CD4-positive, alpha-beta memory T cell (primary cell): ENCODE data around the gene UTF1. TPM values are rescaled to one million over a fixed set of nuclear protein-coding genes. Genes with fewer than 3 reads are reported as not detected.
"Not testable (repeated sequence)": the region's sequence is repeated elsewhere in the genome, so short reads cannot be mapped to it uniquely, and the experiment has no call there.

Source experiments
- CTCF ChIA-PET: fragments of 350-600 bp; sonication (Branson Sonifier 250); formaldehyde crosslinking; loops from one replicate; lab custom pipeline; 2021; ENCODE audit warnings: inconsistent platforms; ENCODE audit not compliant: partially characterized antibody; lab: Charles Lee
- POLR2A ChIA-PET: fragments of 350-600 bp; sonication (Branson Sonifier 250); formaldehyde crosslinking; loops from one replicate; lab custom pipeline; 2021; ENCODE audit not compliant: partially characterized antibody; lab: Charles Lee
- DNase-seq, 5 donors: peaks; one replicate each; pipeline versions ENCODE4 v3.0.0 to v3.0.0-alpha.2; 2020 to 2022; ENCODE audit warnings: mixed read lengths in 1 of 5
- H3K27ac ChIP-seq: one replicate; pipeline ENCODE4 v1.7.0; 2013; ENCODE audit warnings: low read depth, low read length
- H3K27me3 ChIP-seq: 2 replicates; pipeline ENCODE4 v1.7.0; 2013; ENCODE audit warnings: mild to moderate bottlenecking, low read length, moderate library complexity; ENCODE audit not compliant: insufficient read depth
- H3K36me3 ChIP-seq: 2 replicates; pipeline ENCODE4 v1.7.0; 2013; ENCODE audit warnings: mild to moderate bottlenecking, low read length, moderate library complexity; ENCODE audit not compliant: insufficient read depth
- H3K4me1 ChIP-seq: 2 replicates; pipeline ENCODE4 v1.7.0; 2013; ENCODE audit warnings: mild to moderate bottlenecking, low read length, moderate library complexity; ENCODE audit not compliant: insufficient read depth
- H3K4me3 ChIP-seq, 2 donors: one replicate each; pipeline ENCODE4 v1.7.0; 2013; ENCODE audit warnings: low read length in 2 of 2, mild to moderate bottlenecking in 1 of 2
- H3K9me3 ChIP-seq, 2 donors: one replicate each; pipeline ENCODE4 v1.7.0; 2013; ENCODE audit warnings: low read length in 2 of 2, control low read depth in 1 of 2; ENCODE audit not compliant: control insufficient read depth in 1 of 2
- H3K27ac Mint-ChIP-seq, 7 donors: one replicate each; pipeline ENCODE4 v1.8.0; 2020 to 2021; ENCODE audit warnings: mixed read lengths in 7 of 7, mild to moderate bottlenecking in 6 of 7, inconsistent platforms in 3 of 7, moderate library complexity in 3 of 7
- H3K27me3 Mint-ChIP-seq, 2 donors: one replicate each; pipeline ENCODE4 v1.8.0; 2020 to 2021; ENCODE audit warnings: mixed read lengths in 2 of 2
- H3K36me3 Mint-ChIP-seq, 2 donors: one replicate each; pipeline ENCODE4 v1.8.0; 2020 to 2021; ENCODE audit warnings: mixed read lengths in 2 of 2, inconsistent platforms in 1 of 2, mild to moderate bottlenecking in 1 of 2
- H3K4me1 Mint-ChIP-seq, 4 donors: one replicate each; pipeline ENCODE4 v1.8.0; 2020 to 2021; ENCODE audit warnings: mixed read lengths in 4 of 4, mild to moderate bottlenecking in 1 of 4
- H3K4me3 Mint-ChIP-seq, 8 donors: one replicate each; pipeline ENCODE4 v1.8.0; 2020 to 2021; ENCODE audit warnings: mixed read lengths in 8 of 8, mild to moderate bottlenecking in 7 of 8, moderate library complexity in 6 of 8, inconsistent platforms in 3 of 8
- H3K9me3 Mint-ChIP-seq, 8 donors: one replicate each; pipeline ENCODE4 v1.8.0; 2020 to 2021; ENCODE audit warnings: mixed read lengths in 8 of 8, mild to moderate bottlenecking in 5 of 8, inconsistent platforms in 3 of 8, moderate library complexity in 1 of 8
- intact Hi-C: fragments of 100-400 bp; cut with micrococcal nuclease; formaldehyde crosslinking; loops from one replicate; pipeline ENCODE4 v1.15.1; 2023
- polyA plus RNA-seq, 2 donors: library from polyadenylated mRNA; unstranded; fragments of 300-500 nt; fragmentation: Illumina TruSeq; gene quantifications; one replicate each; pipeline ENCODE4 v1.2.3, GENCODE V29; 2021
- total RNA-seq, 2 experiments: library from RNA; stranded (reverse); gene quantifications; one replicate each; pipeline ENCODE4 v1.2.3, GENCODE V29; 2021

UTF1 gene
- total and polyA plus RNA-seq, 4 experiments from 2014 or later: not detected

GRCh38 chr10:133217800-133218589, 12.0 kb upstream of the UTF1 start:
- Mint-ChIP-seq H3K27ac (no peak overlapping the region), H3K36me3 (no peaks in the 10 kb centered on the region), H3K4me3 (no peak overlapping the region), H3K4me1 (no peaks in the 10 kb centered on the region), H3K9me3 (no peaks in the 10 kb centered on the region), H3K27me3 (peaks cover 3 to 11% of the 10 kb centered on the region in 2 donors)
- no peaks in the 10 kb centered on the region for H3K9me3 ChIP-seq
- no peaks in the 10 kb centered on the region for H3K27me3 ChIP-seq
- CTCF ChIA-PET: no interaction called here
- H3K4me3 ChIP-seq: no peak overlapping the region
- H3K27ac ChIP-seq: no peak overlapping the region
- intact Hi-C loops: no loop called here
- H3K36me3 ChIP-seq: no peaks in the 10 kb centered on the region
- no peak for DNase-seq
- POLR2A ChIA-PET: no interaction called here
- H3K4me1 ChIP-seq: no peaks in the 10 kb centered on the region

- Mint-ChIP-seq H3K36me3 (no peaks in the 10 kb centered on the region), H3K27me3 (peaks cover 3 to 12% of the 10 kb centered on the region in 2 donors), H3K27ac (no peak overlapping the region), H3K4me3 (no peak overlapping the region), H3K4me1 (no peaks in the 10 kb centered on the region), H3K9me3 (no peaks in the 10 kb centered on the region)
- Histone ChIP-seq H3K9me3 (no peaks in the 10 kb centered on the region), H3K27ac (no peak overlapping the region), H3K27me3 (no peaks in the 10 kb centered on the region), H3K4me3 (no peak overlapping the region), H3K36me3 (no peaks in the 10 kb centered on the region), H3K4me1 (no peaks in the 10 kb centered on the region)
- CTCF ChIA-PET: no interaction called here
- intact Hi-C loops: no loop called here
- POLR2A ChIA-PET: no interaction called here
- no peak for DNase-seq
Observed at GRCh38 chr10:133218891-133219290, 11.1 kb upstream of the UTF1 start.

GRCh38 chr10:133219782-133220181, 10.2 kb upstream of the UTF1 start:
- DNase-seq: no peak
- no peaks in the 10 kb centered on the region for H3K9me3 ChIP-seq
- POLR2A ChIA-PET: no interaction called here
- H3K27ac ChIP-seq: no peak overlapping the region
- H3K36me3 ChIP-seq: no peaks in the 10 kb centered on the region
- H3K4me1 Mint-ChIP-seq: no peaks in the 10 kb centered on the region
- no peaks in the 10 kb centered on the region for H3K36me3 Mint-ChIP-seq
- H3K27me3 ChIP-seq: no peaks in the 10 kb centered on the region
- peaks cover 3 to 12% of the 10 kb centered on the region in 2 donors for H3K27me3 Mint-ChIP-seq
- CTCF ChIA-PET: no interaction called here
- no peak overlapping the region for H3K4me3 Mint-ChIP-seq
- intact Hi-C loops: no loop called here
- H3K9me3 Mint-ChIP-seq: no peaks in the 10 kb centered on the region
- no peak overlapping the region for H3K4me3 ChIP-seq
- H3K27ac Mint-ChIP-seq: no peak overlapping the region
- H3K4me1 ChIP-seq: no peaks in the 10 kb centered on the region

- H3K4me3 ChIP-seq: no peak overlapping the region
- peaks cover 0 to 9% (median 8%) of the 10 kb centered on the region in 4 donors for H3K4me1 Mint-ChIP-seq
- intact Hi-C loops: no loop called here
- H3K36me3 ChIP-seq: no peaks in the 10 kb centered on the region
- H3K27ac Mint-ChIP-seq: no peak overlapping the region
- H3K27me3 Mint-ChIP-seq: peaks cover 11 to 14% of the 10 kb centered on the region in 2 donors
- peaks cover 11% of the 10 kb centered on the region for H3K4me1 ChIP-seq
- H3K9me3 Mint-ChIP-seq: no peaks in the 10 kb centered on the region
- H3K27me3 ChIP-seq: no peaks in the 10 kb centered on the region
- ChIA-PET CTCF (no interaction called here), POLR2A (no interaction called here)
- H3K27ac ChIP-seq: no peak overlapping the region
- H3K9me3 ChIP-seq: no peaks in the 10 kb centered on the region
- DNase-seq: no peak
- H3K4me3 Mint-ChIP-seq: no peak overlapping the region
- H3K36me3 Mint-ChIP-seq: no peaks in the 10 kb centered on the region
Observed at GRCh38 chr10:133221331-133221730, 8.7 kb upstream of the UTF1 start.

- H3K4me1 Mint-ChIP-seq: peaks cover 0 to 13% (median 12%) of the 10 kb centered on the region in 4 donors
Observed at GRCh38 chr10:133221756-133222155, 8.3 kb upstream of the UTF1 start.

GRCh38 chr10:133224076-133224475, 5.9 kb upstream of the UTF1 start:
- no peaks in the 10 kb centered on the region for H3K36me3 Mint-ChIP-seq
- H3K27ac Mint-ChIP-seq: peak overlapping the region in 1 of 7 donors; percentile 30
- POLR2A ChIA-PET: no interaction called here
- no peak overlapping the region for H3K4me3 ChIP-seq
- H3K27me3 Mint-ChIP-seq: peaks cover 21 to 28% of the 10 kb centered on the region in 2 donors
- H3K4me1 ChIP-seq: peaks cover 14% of the 10 kb centered on the region
- no peaks in the 10 kb centered on the region for H3K27me3 ChIP-seq
- no peaks in the 10 kb centered on the region for H3K36me3 ChIP-seq
- H3K9me3 Mint-ChIP-seq: no peaks in the 10 kb centered on the region
- H3K4me1 Mint-ChIP-seq: peaks cover 0 to 19% (median 14%) of the 10 kb centered on the region in 4 donors
- no peak for DNase-seq
- intact Hi-C loops: no loop called here
- H3K4me3 Mint-ChIP-seq: no peak overlapping the region
- H3K9me3 ChIP-seq: no peaks in the 10 kb centered on the region
- CTCF ChIA-PET: no interaction called here
- H3K27ac ChIP-seq: no peak overlapping the region

More at GRCh38 chr10:133221756-133222155, 8.3 kb upstream of the UTF1 start:
- H3K36me3 Mint-ChIP-seq, H3K4me3 ChIP-seq, H3K36me3 ChIP-seq, intact Hi-C loops, POLR2A ChIA-PET, H3K9me3 Mint-ChIP-seq, DNase-seq, H3K4me3 Mint-ChIP-seq, CTCF ChIA-PET, H3K27me3 ChIP-seq, H3K9me3 ChIP-seq, H3K27ac ChIP-seq, H3K27ac Mint-ChIP-seq: not testable (repeated sequence)
- H3K27me3 Mint-ChIP-seq: peaks cover 15 to 17% of the 10 kb centered on the region in 2 donors
- H3K4me1 ChIP-seq: peaks cover 14% of the 10 kb centered on the region

- Histone ChIP-seq H3K27me3 (no peaks in the 10 kb centered on the region), H3K4me3 (no peak overlapping the region), H3K9me3 (no peaks in the 10 kb centered on the region), H3K4me1 (peaks cover 14% of the 10 kb centered on the region), H3K36me3 (no peaks in the 10 kb centered on the region), H3K27ac (no peak overlapping the region)
- Mint-ChIP-seq H3K4me1 (peaks cover 2 to 24% (median 19%) of the 10 kb centered on the region in 4 donors), H3K9me3 (no peaks in the 10 kb centered on the region), H3K36me3 (no peaks in the 10 kb centered on the region), H3K27me3 (peaks cover 24 to 33% of the 10 kb centered on the region in 2 donors), H3K4me3 (no peak overlapping the region), H3K27ac (no peak overlapping the region)
- CTCF ChIA-PET: interaction anchor here (1.1 kb wide), 1 partner anchor 102 kb away, joined by 4 read pairs; no protein-coding TSS in a partner anchor
- DNase-seq: no peak
- POLR2A ChIA-PET: no interaction called here
- intact Hi-C loops: no loop called here
Observed at GRCh38 chr10:133224756-133225372, 5.2 kb upstream of the UTF1 start.
